DLD1 (cell line): Measurements from ENCODE around the gene DAPK2.

Experiments
- in situ Hi-C: cut with HindIII; loops from 2 replicates; pipeline ENCODE4 v1.10.0; 2017; ENCODE audit warnings: low sequenced_read_pairs

DAPK2 gene

GRCh38 chr15:63999177-63999576 lies 47.1 kb downstream of the DAPK2 start:
- in situ Hi-C loops = no loop called here

GRCh38 chr15:63998489-63998888 lies 47.8 kb downstream of the DAPK2 start:
- in situ Hi-C loops = no loop called here

GRCh38 chr15:63997715-63998442 lies 48.4 kb downstream of the DAPK2 start:
- in situ Hi-C loops = no loop called here

- in situ Hi-C loops = no loop called here
Observed at GRCh38 chr15:63996794-63997357, 49.4 kb downstream of the DAPK2 start.

- in situ Hi-C loops = no loop called here
Observed at GRCh38 chr15:63995789-63996188, 50.5 kb downstream of the DAPK2 start.

- in situ Hi-C loops = no loop called here
Observed at GRCh38 chr15:63994073-63994600, 52.1 kb downstream of the DAPK2 start.

GRCh38 chr15:63992300-63992699 lies 54.0 kb downstream of the DAPK2 start:
- in situ Hi-C loops = no loop called here

- in situ Hi-C loops = no loop called here
Observed at GRCh38 chr15:63991706-63992105, 54.6 kb downstream of the DAPK2 start.

- in situ Hi-C loops = no loop called here
Observed at GRCh38 chr15:63990454-63990853, 55.8 kb downstream of the DAPK2 start.

- in situ Hi-C loops = no loop called here
Observed at GRCh38 chr15:63987796-63988378, 58.4 kb downstream of the DAPK2 start.

- in situ Hi-C loops = no loop called here
Observed at GRCh38 chr15:63986751-63987341, 59.4 kb downstream of the DAPK2 start.

- in situ Hi-C loops = no loop called here
Observed at GRCh38 chr15:63986185-63986680, 60.1 kb downstream of the DAPK2 start.

- in situ Hi-C loops = no loop called here
Observed at GRCh38 chr15:63985221-63986184, 60.8 kb downstream of the DAPK2 start.

- in situ Hi-C loops = no loop called here
Observed at GRCh38 chr15:63984331-63984730, 62.0 kb downstream of the DAPK2 start.

GRCh38 chr15:63983061-63983711 lies 63.1 kb downstream of the DAPK2 start:
- in situ Hi-C loops = no loop called here

GRCh38 chr15:63982381-63982854 lies 63.9 kb downstream of the DAPK2 start:
- in situ Hi-C loops = no loop called here

- in situ Hi-C loops = no loop called here
Observed at GRCh38 chr15:63981596-63982320, 64.5 kb downstream of the DAPK2 start.

- in situ Hi-C loops = no loop called here
Observed at GRCh38 chr15:63979262-63979793, 67.0 kb downstream of the DAPK2 start.
